8988T (cell line): Measurements from ENCODE around the gene TXNDC11.

Source experiments
- DNase-seq: peaks from one replicate; pipeline ENCODE4 v3.0.0; 2011

The TXNDC11 gene

DNA sequence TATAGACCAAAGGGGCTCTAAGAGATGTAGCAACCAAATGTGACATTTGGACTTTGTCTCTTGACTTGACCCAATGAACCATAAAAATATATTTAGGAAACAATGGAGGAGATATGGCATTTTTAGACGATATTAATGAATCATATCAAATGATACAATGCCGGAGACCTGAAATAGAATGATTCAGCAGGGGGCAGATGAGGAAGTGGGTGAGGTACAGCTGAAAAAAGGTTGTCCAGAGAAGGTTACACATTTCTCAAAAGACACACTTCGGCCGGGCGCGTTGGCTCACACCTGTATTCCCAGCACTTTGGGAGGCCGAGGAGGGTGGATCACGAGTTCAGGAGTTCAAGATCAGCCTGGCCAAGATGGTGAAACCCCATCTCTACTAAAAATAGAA lies 90.9 kb downstream of the TXNDC11 start:
- no peak for DNase-seq

DNA sequence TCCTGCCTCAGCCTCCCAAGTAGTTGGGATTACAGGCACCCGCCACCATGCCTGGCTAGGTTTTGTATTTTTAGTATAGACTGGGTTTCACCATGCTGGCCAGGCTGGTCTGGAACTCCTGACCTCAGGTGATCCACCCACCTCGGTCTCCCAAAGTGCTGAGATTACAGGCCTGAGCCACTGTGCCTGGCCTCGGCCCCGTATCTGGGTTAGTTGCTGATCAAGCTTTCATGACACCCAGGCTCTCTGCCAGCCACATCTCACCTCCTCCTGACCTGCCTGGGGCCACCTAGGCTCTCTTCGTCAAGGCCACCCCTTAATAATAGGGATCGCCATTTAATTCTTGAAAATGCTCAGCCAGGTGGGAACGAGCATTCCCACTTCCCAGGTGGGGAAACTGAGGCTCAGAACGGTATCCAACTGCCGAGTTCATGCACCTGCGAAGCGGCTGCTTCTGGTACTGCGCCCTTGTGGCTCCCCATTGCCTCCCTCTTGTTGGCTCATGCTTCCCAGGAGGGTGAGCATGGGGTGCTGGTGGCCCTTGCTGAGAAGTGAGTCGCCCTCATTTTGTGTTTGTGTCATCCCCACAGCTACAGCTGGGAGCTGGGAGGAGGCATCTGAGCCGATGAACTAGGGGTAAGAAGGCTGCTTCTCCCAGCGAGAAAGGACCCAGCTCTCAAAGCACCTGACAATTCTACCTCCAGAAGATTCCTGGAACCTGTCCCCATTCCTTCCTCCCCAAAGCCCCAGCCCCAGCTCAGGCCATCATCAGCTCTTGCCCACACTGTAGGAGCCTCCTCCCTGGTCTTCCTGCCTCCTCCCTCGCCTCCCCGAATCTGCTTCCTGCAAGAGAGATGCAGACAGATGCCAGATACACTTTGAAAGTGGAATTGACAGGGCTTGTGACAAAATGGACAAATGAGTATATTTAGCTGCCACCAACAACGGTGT lies 91.7 kb downstream of the TXNDC11 start:
- no peak for DNase-seq

DNA sequence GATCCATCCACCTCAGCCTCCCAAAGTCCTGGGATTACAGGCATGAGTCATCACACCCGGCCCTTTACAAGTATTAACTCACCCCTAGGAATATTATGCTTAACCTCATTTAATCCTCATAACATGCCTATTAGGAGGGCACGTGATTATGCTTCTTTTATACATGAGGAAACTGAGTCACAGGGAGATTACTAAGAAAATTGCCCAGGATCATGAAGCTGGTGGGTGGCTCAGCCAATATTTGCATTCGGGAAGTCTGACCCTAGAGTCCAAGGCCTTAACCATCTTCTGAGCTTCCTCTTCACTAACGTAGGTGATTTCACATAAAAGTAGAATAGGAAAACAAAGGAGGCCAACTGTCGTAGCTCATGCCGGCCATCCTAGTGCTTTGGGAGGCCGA lies 93.4 kb downstream of the TXNDC11 start:
- no peak for DNase-seq

DNA sequence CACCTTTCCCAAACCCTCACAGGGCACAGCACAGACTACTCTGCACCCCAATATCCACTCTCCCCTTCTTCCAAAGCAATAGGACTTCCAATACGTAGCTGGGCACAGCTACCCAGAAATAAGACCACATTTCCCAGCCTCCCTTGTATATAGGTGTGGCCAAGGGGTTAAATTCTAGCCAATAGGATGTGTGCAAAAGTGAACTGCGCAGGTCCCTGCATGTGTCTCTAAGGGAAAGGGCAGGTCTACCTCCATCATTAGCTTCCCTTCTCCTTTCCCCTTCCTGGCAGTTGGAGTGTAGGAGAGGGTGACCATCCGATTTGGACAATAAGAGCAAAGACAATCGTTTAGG lies 99.9 kb downstream of the TXNDC11 start:
- no peak for DNase-seq

DNA sequence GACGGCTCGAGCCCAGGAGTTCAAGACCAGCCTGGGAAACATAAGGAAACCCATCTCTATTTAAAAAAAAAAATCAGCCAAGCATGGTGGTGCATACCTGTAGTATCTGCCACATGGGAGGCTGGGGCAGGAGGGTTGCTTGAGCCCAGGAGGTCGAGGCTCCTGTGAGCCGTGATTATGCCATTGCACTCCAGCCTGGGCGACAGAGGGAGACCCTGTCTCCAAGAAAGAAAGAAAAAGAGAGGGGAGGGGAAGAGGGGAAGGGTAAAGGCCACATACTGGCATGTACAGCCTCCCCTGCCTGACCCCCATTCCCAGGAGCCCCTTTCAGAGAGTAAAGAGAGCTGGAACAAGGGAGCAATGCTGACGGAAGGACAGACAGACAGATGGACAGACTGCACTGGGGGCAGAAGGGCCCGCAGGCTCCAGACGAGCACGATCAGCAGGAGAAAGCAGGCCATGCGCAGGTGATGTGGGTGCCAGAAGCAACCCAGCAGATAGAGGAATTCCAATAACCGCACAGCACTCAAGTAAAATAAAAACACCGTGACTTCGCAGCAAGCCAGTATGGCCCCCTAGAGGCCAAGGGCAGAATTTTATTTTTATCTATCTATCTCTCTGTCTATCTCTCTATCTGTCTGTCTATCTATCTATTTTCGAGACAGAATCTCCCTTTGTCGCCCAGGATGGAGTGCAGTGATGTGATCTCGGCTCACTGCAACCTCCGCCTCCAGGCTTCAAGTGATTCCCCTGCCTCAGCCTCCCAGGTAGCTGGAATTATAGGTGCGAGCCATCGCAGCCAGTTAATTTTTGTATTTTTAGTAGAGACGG lies 101.5 kb downstream of the TXNDC11 start:
- no peak for DNase-seq

- DNase-seq: no peak
Observed at GRCh38 chr16:11639925-11640899, 102.4 kb downstream of the TXNDC11 start.

DNA sequence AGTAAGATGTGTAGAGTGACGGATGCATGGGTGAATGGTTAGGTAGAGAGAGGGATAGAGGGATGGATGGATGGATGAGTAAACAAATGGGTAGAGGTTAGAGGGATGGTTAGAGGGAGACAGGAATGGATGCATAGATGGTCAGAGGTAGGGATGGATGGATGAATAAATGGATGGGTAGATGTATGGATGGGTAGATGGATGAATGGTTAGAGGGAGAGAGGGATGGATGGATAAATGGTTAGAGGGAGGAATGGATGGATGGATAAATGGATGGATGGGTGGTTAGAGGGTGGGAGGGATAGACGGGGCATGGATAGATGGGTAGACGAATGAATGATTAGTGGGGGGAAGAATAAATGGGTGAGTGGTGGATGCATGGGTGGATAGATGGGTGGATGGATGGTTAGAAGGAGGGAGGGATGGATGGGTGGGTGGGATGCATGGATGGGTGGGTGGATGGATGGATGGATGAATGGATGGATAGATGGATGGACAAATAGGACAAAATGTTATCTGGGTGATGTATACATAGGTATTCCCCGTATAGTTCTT lies 103.6 kb downstream of the TXNDC11 start:
- DNase-seq: no peak

DNA sequence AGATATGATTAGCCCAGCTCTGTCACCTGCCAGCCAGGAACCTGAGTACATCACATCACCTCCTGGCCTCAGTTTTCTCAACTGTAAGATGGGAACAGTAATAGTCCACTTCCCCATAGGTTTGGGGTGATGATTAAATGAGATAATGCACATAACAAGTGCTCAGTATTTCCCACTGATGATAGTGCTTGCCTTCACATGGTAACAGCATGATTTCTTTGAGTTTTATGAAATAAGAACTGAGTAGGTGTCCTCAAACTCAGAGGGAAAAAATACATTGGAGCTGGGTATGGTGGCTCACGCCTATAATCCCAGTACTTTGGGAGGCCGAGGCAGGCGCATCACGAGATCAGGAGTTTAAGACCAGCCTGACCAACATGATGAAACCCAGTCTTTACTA lies 104.5 kb downstream of the TXNDC11 start:
- no peak for DNase-seq

- DNase-seq: no peak
Observed at GRCh38 chr16:11637320-11637719, 105.3 kb downstream of the TXNDC11 start.

GRCh38 chr16:11636172-11636721 lies 106.4 kb downstream of the TXNDC11 start:
- DNase-seq: no peak

DNA sequence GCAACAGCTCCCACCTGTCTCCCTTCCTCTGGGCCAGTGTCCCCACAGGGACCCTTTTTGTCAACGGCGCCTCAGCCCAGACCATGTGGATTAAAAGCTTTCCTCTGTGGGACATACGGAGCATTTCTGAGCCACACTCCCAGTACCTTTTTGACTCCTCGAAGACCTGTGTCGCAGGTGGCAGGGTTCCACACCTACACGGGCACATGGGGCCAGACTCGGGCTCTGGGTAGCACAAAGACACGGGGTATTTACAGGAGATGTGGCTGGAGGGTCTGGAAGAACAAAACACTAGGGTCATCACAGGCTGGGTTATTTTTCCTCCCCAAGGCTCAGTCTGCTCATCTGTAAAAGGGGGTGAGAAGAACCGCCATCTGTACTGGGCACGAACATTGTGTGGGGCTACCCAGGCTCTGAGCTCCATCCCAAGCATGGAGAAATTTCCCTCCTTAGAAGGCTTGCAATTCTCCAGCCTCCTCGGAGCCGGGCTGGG lies 106.9 kb downstream of the TXNDC11 start:
- no peak for DNase-seq

GRCh38 chr16:11635113-11635652 lies 107.5 kb downstream of the TXNDC11 start:
- no peak for DNase-seq

GRCh38 chr16:11634312-11634711 lies 108.3 kb downstream of the TXNDC11 start:
- DNase-seq: no peak

DNA sequence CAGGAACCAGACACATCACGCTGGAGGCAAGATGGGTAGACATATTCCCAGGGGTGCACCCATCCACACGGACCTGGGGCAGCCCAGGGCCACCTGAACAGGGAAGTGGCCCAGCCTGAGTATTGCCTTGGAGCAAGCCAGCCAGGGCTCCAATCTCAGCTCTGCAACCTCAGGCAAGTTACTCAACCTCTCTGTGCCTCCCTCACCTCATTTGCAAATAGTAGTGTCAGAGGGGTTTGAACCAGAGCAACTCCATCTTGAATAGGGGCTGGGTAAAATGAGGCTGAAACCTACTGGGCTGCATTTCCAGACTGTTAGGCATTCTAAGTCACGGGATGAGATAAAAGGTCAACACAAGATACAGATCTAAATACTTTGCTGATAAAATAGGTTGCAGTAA lies 109.5 kb downstream of the TXNDC11 start:
- DNase-seq: no peak

- DNase-seq: no peak
Observed at GRCh38 chr16:11632455-11632939, 110.2 kb downstream of the TXNDC11 start.

- DNase-seq: no peak
Observed at GRCh38 chr16:11631214-11631613, 111.4 kb downstream of the TXNDC11 start.

GRCh38 chr16:11630768-11631056 lies 111.9 kb downstream of the TXNDC11 start:
- DNase-seq: no peak

GRCh38 chr16:11630046-11630767 lies 112.5 kb downstream of the TXNDC11 start:
- DNase-seq: no peak
